Measurements from ENCODE around the gene SMS. TPM values are rescaled to one million over a fixed set of nuclear protein-coding genes. Genes with fewer than 3 reads are reported as not detected.

Gene SMS
- total RNA-seq, 1 experiment from 2014 or later, result 173 TPM

DNA sequence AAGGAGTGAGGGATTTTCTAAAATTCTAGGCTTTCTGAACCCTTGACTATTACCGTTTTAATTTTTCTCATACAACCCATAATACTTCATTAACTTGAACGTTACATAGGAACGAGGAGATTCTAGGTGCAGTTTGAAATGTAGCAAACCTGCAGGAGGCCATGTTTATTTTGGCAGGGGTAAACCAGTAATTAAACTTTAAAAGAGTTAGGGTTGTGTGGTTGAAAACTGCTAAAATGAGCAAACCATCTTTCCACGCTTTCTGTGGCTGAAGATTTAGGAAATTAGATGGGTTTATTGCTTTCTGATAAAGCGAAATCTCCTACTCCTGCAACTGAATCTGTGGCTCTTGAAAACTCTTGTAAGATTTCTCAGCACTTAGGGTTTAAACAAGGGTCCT lies 93.3 kb downstream of the SMS start:
- Mint-ChIP-seq H3K27me3 (ENCODE audit: low read depth) (no peaks in the 10 kb centered on the region), H3K4me3 (no peak overlapping the region), H3K36me3 (no peaks in the 10 kb centered on the region), H3K4me1 (peaks cover 37% of the 10 kb centered on the region), H3K27ac (no peak overlapping the region), H3K9me3 (peaks cover 5% of the 10 kb centered on the region; the same call in 1 of the 2 replicates)
- DNase-seq (ENCODE audit: low spot score) (no peak), ATAC-seq (no peak)
- ChIA-PET POLR2A (no interaction called here), CTCF (no interaction called here)
- TF ChIP-seq EMX1 (CRISPR knock-in tag; IDR thresholded peaks at IDR 0.05) (no peak), ZNF317 (CRISPR knock-in tag; IDR thresholded peaks at IDR 0.05; ENCODE audit: borderline replicate concordance, low read depth) (no peak), GABPB1 (CRISPR knock-in tag; IDR thresholded peaks at IDR 0.05) (no peak), TEAD4 (CRISPR knock-in tag; IDR thresholded peaks at IDR 0.05) (no peak), CBFB (CRISPR knock-in tag; IDR thresholded peaks at IDR 0.05; ENCODE audit: low read depth) (no peak), PRRX2 (CRISPR knock-in tag; IDR thresholded peaks at IDR 0.05) (no peak), ELF4 (CRISPR knock-in tag; IDR thresholded peaks at IDR 0.05; ENCODE audit: low read depth) (no peak), ZNF671 (CRISPR knock-in tag; IDR thresholded peaks at IDR 0.05) (no peak), TCF7 (CRISPR knock-in tag; IDR thresholded peaks at IDR 0.05; ENCODE audit: low read depth) (no peak), JAZF1 (CRISPR knock-in tag; IDR thresholded peaks at IDR 0.05) (no peak), KAT7 (CRISPR knock-in tag; IDR thresholded peaks at IDR 0.05; ENCODE audit: borderline replicate concordance) (no peak), IRF2 (CRISPR knock-in tag; IDR thresholded peaks at IDR 0.05; ENCODE audit: borderline replicate concordance, low read depth) (no peak)
- TF ChIP-seq, protein P1, sequence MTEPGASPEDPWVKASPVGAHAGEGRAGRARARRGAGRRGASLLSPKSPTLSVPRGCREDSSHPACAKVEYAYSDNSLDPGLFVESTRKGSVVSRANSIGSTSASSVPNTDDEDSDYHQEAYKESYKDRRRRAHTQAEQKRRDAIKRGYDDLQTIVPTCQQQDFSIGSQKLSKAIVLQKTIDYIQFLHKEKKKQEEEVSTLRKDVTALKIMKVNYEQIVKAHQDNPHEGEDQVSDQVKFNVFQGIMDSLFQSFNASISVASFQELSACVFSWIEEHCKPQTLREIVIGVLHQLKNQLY (CRISPR knock-in tag; IDR thresholded peaks at IDR 0.05), result no peak
- TF ChIP-seq, protein P2, sequence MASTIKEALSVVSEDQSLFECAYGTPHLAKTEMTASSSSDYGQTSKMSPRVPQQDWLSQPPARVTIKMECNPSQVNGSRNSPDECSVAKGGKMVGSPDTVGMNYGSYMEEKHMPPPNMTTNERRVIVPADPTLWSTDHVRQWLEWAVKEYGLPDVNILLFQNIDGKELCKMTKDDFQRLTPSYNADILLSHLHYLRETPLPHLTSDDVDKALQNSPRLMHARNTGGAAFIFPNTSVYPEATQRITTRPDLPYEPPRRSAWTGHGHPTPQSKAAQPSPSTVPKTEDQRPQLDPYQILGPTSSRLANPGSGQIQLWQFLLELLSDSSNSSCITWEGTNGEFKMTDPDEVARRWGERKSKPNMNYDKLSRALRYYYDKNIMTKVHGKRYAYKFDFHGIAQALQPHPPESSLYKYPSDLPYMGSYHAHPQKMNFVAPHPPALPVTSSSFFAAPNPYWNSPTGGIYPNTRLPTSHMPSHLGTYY (CRISPR knock-in tag; IDR thresholded peaks at IDR 0.05), result no peak
- TF ChIP-seq, protein P3, sequence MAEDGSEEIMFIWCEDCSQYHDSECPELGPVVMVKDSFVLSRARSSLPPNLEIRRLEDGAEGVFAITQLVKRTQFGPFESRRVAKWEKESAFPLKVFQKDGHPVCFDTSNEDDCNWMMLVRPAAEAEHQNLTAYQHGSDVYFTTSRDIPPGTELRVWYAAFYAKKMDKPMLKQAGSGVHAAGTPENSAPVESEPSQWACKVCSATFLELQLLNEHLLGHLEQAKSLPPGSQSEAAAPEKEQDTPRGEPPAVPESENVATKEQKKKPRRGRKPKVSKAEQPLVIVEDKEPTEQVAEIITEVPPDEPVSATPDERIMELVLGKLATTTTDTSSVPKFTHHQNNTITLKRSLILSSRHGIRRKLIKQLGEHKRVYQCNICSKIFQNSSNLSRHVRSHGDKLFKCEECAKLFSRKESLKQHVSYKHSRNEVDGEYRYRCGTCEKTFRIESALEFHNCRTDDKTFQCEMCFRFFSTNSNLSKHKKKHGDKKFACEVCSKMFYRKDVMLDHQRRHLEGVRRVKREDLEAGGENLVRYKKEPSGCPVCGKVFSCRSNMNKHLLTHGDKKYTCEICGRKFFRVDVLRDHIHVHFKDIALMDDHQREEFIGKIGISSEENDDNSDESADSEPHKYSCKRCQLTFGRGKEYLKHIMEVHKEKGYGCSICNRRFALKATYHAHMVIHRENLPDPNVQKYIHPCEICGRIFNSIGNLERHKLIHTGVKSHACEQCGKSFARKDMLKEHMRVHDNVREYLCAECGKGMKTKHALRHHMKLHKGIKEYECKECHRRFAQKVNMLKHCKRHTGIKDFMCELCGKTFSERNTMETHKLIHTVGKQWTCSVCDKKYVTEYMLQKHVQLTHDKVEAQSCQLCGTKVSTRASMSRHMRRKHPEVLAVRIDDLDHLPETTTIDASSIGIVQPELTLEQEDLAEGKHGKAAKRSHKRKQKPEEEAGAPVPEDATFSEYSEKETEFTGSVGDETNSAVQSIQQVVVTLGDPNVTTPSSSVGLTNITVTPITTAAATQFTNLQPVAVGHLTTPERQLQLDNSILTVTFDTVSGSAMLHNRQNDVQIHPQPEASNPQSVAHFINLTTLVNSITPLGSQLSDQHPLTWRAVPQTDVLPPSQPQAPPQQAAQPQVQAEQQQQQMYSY (CRISPR knock-in tag; IDR thresholded peaks at IDR 0.05), result no peak
- TF ChIP-seq, protein P4, sequence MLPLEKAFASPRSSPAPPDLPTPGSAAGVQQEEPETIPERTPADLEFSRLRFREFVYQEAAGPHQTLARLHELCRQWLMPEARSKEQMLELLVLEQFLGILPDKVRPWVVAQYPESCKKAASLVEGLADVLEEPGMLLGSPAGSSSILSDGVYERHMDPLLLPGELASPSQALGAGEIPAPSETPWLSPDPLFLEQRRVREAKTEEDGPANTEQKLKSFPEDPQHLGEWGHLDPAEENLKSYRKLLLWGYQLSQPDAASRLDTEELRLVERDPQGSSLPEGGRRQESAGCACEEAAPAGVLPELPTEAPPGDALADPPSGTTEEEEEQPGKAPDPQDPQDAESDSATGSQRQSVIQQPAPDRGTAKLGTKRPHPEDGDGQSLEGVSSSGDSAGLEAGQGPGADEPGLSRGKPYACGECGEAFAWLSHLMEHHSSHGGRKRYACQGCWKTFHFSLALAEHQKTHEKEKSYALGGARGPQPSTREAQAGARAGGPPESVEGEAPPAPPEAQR (CRISPR knock-in tag; IDR thresholded peaks at IDR 0.05), result no peak
- TF ChIP-seq, protein P5, sequence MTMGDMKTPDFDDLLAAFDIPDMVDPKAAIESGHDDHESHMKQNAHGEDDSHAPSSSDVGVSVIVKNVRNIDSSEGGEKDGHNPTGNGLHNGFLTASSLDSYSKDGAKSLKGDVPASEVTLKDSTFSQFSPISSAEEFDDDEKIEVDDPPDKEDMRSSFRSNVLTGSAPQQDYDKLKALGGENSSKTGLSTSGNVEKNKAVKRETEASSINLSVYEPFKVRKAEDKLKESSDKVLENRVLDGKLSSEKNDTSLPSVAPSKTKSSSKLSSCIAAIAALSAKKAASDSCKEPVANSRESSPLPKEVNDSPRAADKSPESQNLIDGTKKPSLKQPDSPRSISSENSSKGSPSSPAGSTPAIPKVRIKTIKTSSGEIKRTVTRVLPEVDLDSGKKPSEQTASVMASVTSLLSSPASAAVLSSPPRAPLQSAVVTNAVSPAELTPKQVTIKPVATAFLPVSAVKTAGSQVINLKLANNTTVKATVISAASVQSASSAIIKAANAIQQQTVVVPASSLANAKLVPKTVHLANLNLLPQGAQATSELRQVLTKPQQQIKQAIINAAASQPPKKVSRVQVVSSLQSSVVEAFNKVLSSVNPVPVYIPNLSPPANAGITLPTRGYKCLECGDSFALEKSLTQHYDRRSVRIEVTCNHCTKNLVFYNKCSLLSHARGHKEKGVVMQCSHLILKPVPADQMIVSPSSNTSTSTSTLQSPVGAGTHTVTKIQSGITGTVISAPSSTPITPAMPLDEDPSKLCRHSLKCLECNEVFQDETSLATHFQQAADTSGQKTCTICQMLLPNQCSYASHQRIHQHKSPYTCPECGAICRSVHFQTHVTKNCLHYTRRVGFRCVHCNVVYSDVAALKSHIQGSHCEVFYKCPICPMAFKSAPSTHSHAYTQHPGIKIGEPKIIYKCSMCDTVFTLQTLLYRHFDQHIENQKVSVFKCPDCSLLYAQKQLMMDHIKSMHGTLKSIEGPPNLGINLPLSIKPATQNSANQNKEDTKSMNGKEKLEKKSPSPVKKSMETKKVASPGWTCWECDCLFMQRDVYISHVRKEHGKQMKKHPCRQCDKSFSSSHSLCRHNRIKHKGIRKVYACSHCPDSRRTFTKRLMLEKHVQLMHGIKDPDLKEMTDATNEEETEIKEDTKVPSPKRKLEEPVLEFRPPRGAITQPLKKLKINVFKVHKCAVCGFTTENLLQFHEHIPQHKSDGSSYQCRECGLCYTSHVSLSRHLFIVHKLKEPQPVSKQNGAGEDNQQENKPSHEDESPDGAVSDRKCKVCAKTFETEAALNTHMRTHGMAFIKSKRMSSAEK (CRISPR knock-in tag; IDR thresholded peaks at IDR 0.05; ENCODE audit: borderline replicate concordance), result no peak
- TF ChIP-seq, protein P6, sequence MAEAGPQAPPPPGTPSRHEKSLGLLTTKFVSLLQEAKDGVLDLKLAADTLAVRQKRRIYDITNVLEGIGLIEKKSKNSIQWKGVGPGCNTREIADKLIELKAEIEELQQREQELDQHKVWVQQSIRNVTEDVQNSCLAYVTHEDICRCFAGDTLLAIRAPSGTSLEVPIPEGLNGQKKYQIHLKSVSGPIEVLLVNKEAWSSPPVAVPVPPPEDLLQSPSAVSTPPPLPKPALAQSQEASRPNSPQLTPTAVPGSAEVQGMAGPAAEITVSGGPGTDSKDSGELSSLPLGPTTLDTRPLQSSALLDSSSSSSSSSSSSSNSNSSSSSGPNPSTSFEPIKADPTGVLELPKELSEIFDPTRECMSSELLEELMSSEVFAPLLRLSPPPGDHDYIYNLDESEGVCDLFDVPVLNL (CRISPR knock-in tag; IDR thresholded peaks at IDR 0.05; ENCODE audit: borderline replicate concordance, low read depth), result no peak

Data from WTC11 (cell line).